Thymus (tissue), 11 donors: ENCODE measurements around the gene MYO7B. TPM values are rescaled to one million over a fixed set of nuclear protein-coding genes. Genes with fewer than 3 reads are reported as not detected.

Experiments
- DNase-seq, 9 donors: peaks; one replicate each; pipeline ENCODE4 v3.0.0-alpha.2; 2013; ENCODE audit warnings: low spot score in 9 of 9, low read depth in 6 of 9, missing footprints in 1 of 9
- H3K27ac ChIP-seq, 2 donors: one replicate each; pipeline ENCODE4 v1.5.1; 2013; ENCODE audit warnings: control low read depth in 1 of 2, low read depth in 1 of 2, low read length in 1 of 2, mild to moderate bottlenecking in 1 of 2, moderate library complexity in 1 of 2
- H3K27me3 ChIP-seq, 2 donors: one replicate each; pipeline ENCODE4 v1.5.1; 2013; ENCODE audit warnings: low read length in 1 of 2; ENCODE audit not compliant: control insufficient read depth in 2 of 2, insufficient read depth in 1 of 2
- H3K36me3 ChIP-seq, 2 donors: one replicate each; pipeline ENCODE4 v1.5.1; 2013; ENCODE audit warnings: low read length in 1 of 2, mild to moderate bottlenecking in 1 of 2, moderate library complexity in 1 of 2; ENCODE audit not compliant: control insufficient read depth in 2 of 2, insufficient read depth in 2 of 2
- H3K4me1 ChIP-seq, 2 donors: one replicate each; pipeline ENCODE4 v1.5.1; 2013; ENCODE audit warnings: low read length in 2 of 2; ENCODE audit not compliant: control insufficient read depth in 2 of 2, insufficient read depth in 2 of 2
- H3K4me3 ChIP-seq, 2 donors: one replicate each; pipeline ENCODE4 v1.5.1; 2013; ENCODE audit warnings: low read length in 2 of 2, control low read depth in 1 of 2, mild to moderate bottlenecking in 1 of 2
- H3K9me3 ChIP-seq, 2 donors: one replicate each; pipeline ENCODE4 v1.5.1; 2013; ENCODE audit warnings: low read length in 1 of 2, mild to moderate bottlenecking in 1 of 2; ENCODE audit not compliant: control insufficient read depth in 2 of 2, insufficient read depth in 1 of 2
- WGBS: extraction: QIAGEN DNeasy Blood & Tissue Kit; methylation state at CpG from one replicate; pipeline ENCODE4 v1.1.7; 2013; 5-methylcytosine and 5-hydroxymethylcytosine counted together
- polyA plus RNA-seq: library from polyadenylated mRNA; stranded (reverse); fragments of 200-250 nt; gene quantifications from one replicate; pipeline ENCODE4 v1.2.3, GENCODE V29; 2013
- total RNA-seq: library from RNA; stranded (reverse); fragments of 120-200 nt; gene quantifications from one replicate; pipeline ENCODE4 v1.2.4, GENCODE V29; 2013
- donor health status: healthy.

MYO7B gene
- total and polyA plus RNA-seq, 2 donors: 4.4 to 5.2 TPM

GRCh38 chr2:127660291-127660578 lies 124.8 kb downstream of the MYO7B start:
- WGBS: 97% methylated on average over 10 of the region's 10 CpGs

GRCh38 chr2:127661072-127661649 lies 125.7 kb downstream of the MYO7B start:
- Histone ChIP-seq H3K4me3 (no peak overlapping the region), H3K27me3 (peaks cover 26 to 41% of the 10 kb centered on the region in 2 donors), H3K4me1 (no peaks in the 10 kb centered on the region), H3K27ac (no peak overlapping the region), H3K9me3 (peaks cover 0 to 5% of the 10 kb centered on the region in 2 donors), H3K36me3 (no peaks in the 10 kb centered on the region)
- no peak for DNase-seq
- WGBS: 98% methylated on average over 14 of the region's 14 CpGs

More at GRCh38 chr2:127660291-127660578, 124.8 kb downstream of the MYO7B start:
- Histone ChIP-seq H3K4me3 (no peak overlapping the region), H3K27me3 (peaks cover 18 to 32% of the 10 kb centered on the region in 2 donors), H3K9me3 (peaks cover 0 to 5% of the 10 kb centered on the region in 2 donors), H3K4me1 (no peaks in the 10 kb centered on the region), H3K27ac (no peak overlapping the region), H3K36me3 (no peaks in the 10 kb centered on the region)
- no peak for DNase-seq

- DNase-seq: no peak
- Histone ChIP-seq H3K4me1 (no peaks in the 10 kb centered on the region), H3K4me3 (no peak overlapping the region), H3K27me3 (peaks cover 26 to 50% of the 10 kb centered on the region in 2 donors), H3K9me3 (peaks cover 0 to 5% of the 10 kb centered on the region in 2 donors), H3K36me3 (no peaks in the 10 kb centered on the region), H3K27ac (no peak overlapping the region)
- 88% methylated on average over 9 of the region's 9 CpGs for WGBS
Measured at GRCh38 chr2:127661949-127662510, 126.5 kb downstream of the MYO7B start.

GRCh38 chr2:127662937-127663565 lies 127.6 kb downstream of the MYO7B start:
- no peak overlapping the region for H3K27ac ChIP-seq
- WGBS: 94% methylated on average over 9 of the region's 9 CpGs
- H3K4me3 ChIP-seq: no peak overlapping the region
- peaks cover 26 to 51% of the 10 kb centered on the region in 2 donors for H3K27me3 ChIP-seq
- DNase-seq: no peak
- H3K9me3 ChIP-seq: peaks cover 0 to 5% of the 10 kb centered on the region in 2 donors
- H3K4me1 ChIP-seq: no peaks in the 10 kb centered on the region
- H3K36me3 ChIP-seq: no peaks in the 10 kb centered on the region

GRCh38 chr2:127663566-127664064 lies 128.1 kb downstream of the MYO7B start:
- H3K27ac ChIP-seq: no peak overlapping the region
- no peak overlapping the region for H3K4me3 ChIP-seq
- H3K9me3 ChIP-seq: peaks cover 0 to 5% of the 10 kb centered on the region in 2 donors
- no peaks in the 10 kb centered on the region for H3K4me1 ChIP-seq
- H3K36me3 ChIP-seq: no peaks in the 10 kb centered on the region
- peaks cover 26 to 54% of the 10 kb centered on the region in 2 donors for H3K27me3 ChIP-seq
- DNase-seq: no peak
- WGBS: 85% methylated on average over 6 of the region's 6 CpGs

GRCh38 chr2:127664065-127664894 lies 128.8 kb downstream of the MYO7B start:
- H3K4me1 ChIP-seq: no peaks in the 10 kb centered on the region
- no peak overlapping the region for H3K27ac ChIP-seq
- H3K9me3 ChIP-seq: peaks cover 0 to 5% of the 10 kb centered on the region in 2 donors
- 23% methylated on average over 69 of the region's 69 CpGs for WGBS
- H3K27me3 ChIP-seq: peaks cover 26 to 60% of the 10 kb centered on the region in 2 donors
- DNase-seq: no peak
- no peaks in the 10 kb centered on the region for H3K36me3 ChIP-seq
- H3K4me3 ChIP-seq: no peak overlapping the region

- no peak overlapping the region for H3K4me3 ChIP-seq
- no peaks in the 10 kb centered on the region for H3K36me3 ChIP-seq
- no peak for DNase-seq
- H3K4me1 ChIP-seq: no peaks in the 10 kb centered on the region
- H3K9me3 ChIP-seq: no peaks in the 10 kb centered on the region
- 98% methylated on average over 6 of the region's 6 CpGs for WGBS
- H3K27ac ChIP-seq: no peak overlapping the region
- H3K27me3 ChIP-seq: peaks cover 26 to 61% of the 10 kb centered on the region in 2 donors
Measured at GRCh38 chr2:127664895-127665225, 129.4 kb downstream of the MYO7B start.

- Histone ChIP-seq H3K4me1 (no peaks in the 10 kb centered on the region), H3K27me3 (peaks cover 26 to 63% of the 10 kb centered on the region in 2 donors)
Measured at GRCh38 chr2:127665267-127665893, 129.9 kb downstream of the MYO7B start.

More at GRCh38 chr2:127665267-127665893, 129.9 kb downstream of the MYO7B start:
- Histone ChIP-seq H3K36me3 (no peaks in the 10 kb centered on the region), H3K4me3 (no peak overlapping the region), H3K27ac (no peak overlapping the region), H3K9me3 (no peaks in the 10 kb centered on the region)
- WGBS: 97% methylated on average over 8 of the region's 8 CpGs
- DNase-seq: no peak
